Activated B cell treated with CpG ODN at 0.5 μM for 24 hours (primary cell): ENCODE data around the gene ARMS2. TPM values are rescaled to one million over a fixed set of nuclear protein-coding genes. Genes with fewer than 3 reads are reported as not detected.

ENCODE experiments used
- ATAC-seq: fragments of 200-7000 bp; cut with Tn5 transposase; one replicate; pipeline ENCODE4 v1.10.0; 2021; ENCODE audit warnings: low read depth, mild to moderate bottlenecking, moderate library complexity
- CTCF ChIA-PET: fragments of 350-600 bp; sonication (Branson Sonifier 250); formaldehyde crosslinking; loops from one replicate; lab custom pipeline; 2021; ENCODE audit warnings: antibody characterized with exemption; lab: Charles Lee
- POLR2A ChIA-PET: fragments of 350-600 bp; sonication (Branson Sonifier 250); formaldehyde crosslinking; loops from one replicate; lab custom pipeline; 2021; ENCODE audit warnings: antibody characterized with exemption; lab: Charles Lee
- DNase-seq: peaks from one replicate; pipeline ENCODE4 v3.0.0; 2022
- H3K27ac Mint-ChIP-seq: one replicate; pipeline ENCODE4 v1.8.0; 2020; ENCODE audit warnings: mixed read lengths
- H3K27me3 Mint-ChIP-seq: one replicate; pipeline ENCODE4 v1.8.0; 2021; ENCODE audit warnings: mixed read lengths
- H3K36me3 Mint-ChIP-seq: one replicate; pipeline ENCODE4 v1.8.0; 2021; ENCODE audit warnings: low read depth, mixed read lengths
- H3K4me1 Mint-ChIP-seq: one replicate; pipeline ENCODE4 v1.8.0; 2021; ENCODE audit warnings: mixed read lengths
- H3K4me3 Mint-ChIP-seq: one replicate; pipeline ENCODE4 v1.8.0; 2020; ENCODE audit warnings: mild to moderate bottlenecking, mixed read lengths
- H3K9me3 Mint-ChIP-seq: one replicate; pipeline ENCODE4 v1.8.0; 2020; ENCODE audit warnings: mixed read lengths
- CTCF ChIP-seq: fragments of 200-600 bp; IDR thresholded peaks from one replicate; pipeline ENCODE4 v1.8.0; 2022; ENCODE audit warnings: antibody characterized with exemption, mild to moderate bottlenecking
- intact Hi-C: fragments of 100-400 bp; cut with micrococcal nuclease; formaldehyde crosslinking; loops from one replicate; pipeline ENCODE4 v1.15.1; 2024
- total RNA-seq: library from RNA; stranded (reverse); gene quantifications from 2 replicates; pipeline ENCODE4 v1.2.3, GENCODE V29; 2022

The ARMS2 gene
- total RNA-seq, 1 donor from 2014 or later, result not detected

- H3K27ac Mint-ChIP-seq, result no peak overlapping the region
- DNase-seq (no peak), ATAC-seq (no peak)
- TF ChIP-seq CTCF, result no peak
- H3K9me3 Mint-ChIP-seq, result no peaks in the 10 kb centered on the region
- H3K36me3 Mint-ChIP-seq, result no peaks in the 10 kb centered on the region
- peaks cover 2% of the 10 kb centered on the region for H3K4me1 Mint-ChIP-seq
- no peak overlapping the region for H3K4me3 Mint-ChIP-seq
- intact Hi-C loops, result no loop called here
- peaks cover 26% of the 10 kb centered on the region for H3K27me3 Mint-ChIP-seq
- ChIA-PET CTCF (no interaction called here), POLR2A (no interaction called here)
These were observed 17.2 kb downstream of the ARMS2 start for GRCh38 chr10:122471531-122472177.

GRCh38 chr10:122473116-122473515 lies 18.7 kb downstream of the ARMS2 start:
- no peak for TF ChIP-seq CTCF
- no peak overlapping the region for H3K27ac Mint-ChIP-seq
- no peaks in the 10 kb centered on the region for H3K9me3 Mint-ChIP-seq
- peaks cover 26% of the 10 kb centered on the region for H3K27me3 Mint-ChIP-seq
- H3K4me1 Mint-ChIP-seq, result peaks cover 2% of the 10 kb centered on the region
- no peaks in the 10 kb centered on the region for H3K36me3 Mint-ChIP-seq
- POLR2A ChIA-PET, result no interaction called here
- intact Hi-C loops, result no loop called here
- DNase-seq (no peak), ATAC-seq (no peak)
- H3K4me3 Mint-ChIP-seq, result no peak overlapping the region
- CTCF ChIA-PET, result no interaction called here

GRCh38 chr10:122474131-122474818 lies 19.8 kb downstream of the ARMS2 start:
- no peak overlapping the region for H3K4me3 Mint-ChIP-seq

GRCh38 chr10:122475100-122475499 lies 20.6 kb downstream of the ARMS2 start:
- Mint-ChIP-seq H3K9me3 (no peaks in the 10 kb centered on the region), H3K36me3 (no peaks in the 10 kb centered on the region)

More at GRCh38 chr10:122474131-122474818, 19.8 kb downstream of the ARMS2 start:
- Mint-ChIP-seq H3K27me3 (peaks cover 26% of the 10 kb centered on the region), H3K36me3 (no peaks in the 10 kb centered on the region), H3K9me3 (no peaks in the 10 kb centered on the region), H3K4me1 (peaks cover 2% of the 10 kb centered on the region), H3K27ac (no peak overlapping the region)
- DNase-seq (no peak), ATAC-seq (no peak)
- ChIA-PET CTCF (no interaction called here), POLR2A (no interaction called here)
- intact Hi-C loops, result no loop called here
- no peak for TF ChIP-seq CTCF

More at GRCh38 chr10:122475100-122475499, 20.6 kb downstream of the ARMS2 start:
- TF ChIP-seq CTCF, result no peak
- Mint-ChIP-seq H3K27me3 (peaks cover 28% of the 10 kb centered on the region), H3K4me3 (no peak overlapping the region), H3K27ac (no peak overlapping the region), H3K4me1 (peaks cover 2% of the 10 kb centered on the region)
- DNase-seq (no peak), ATAC-seq (no peak)
- intact Hi-C loops, result no loop called here
- CTCF ChIA-PET, result no interaction called here
- POLR2A ChIA-PET, result no interaction called here
